A673 (cell line): Measurements from ENCODE around the gene GAB2. TPM values are rescaled to one million over a fixed set of nuclear protein-coding genes. Genes with fewer than 3 reads are reported as not detected.

Source experiments
- BruUV-seq: library from RNA; stranded (reverse); fragments of 400-500 nt; replicated peaks from 2 replicates; lab custom pipeline; 2021; lab: Mats Ljungman, UMichigan
- CTCF ChIA-PET: fragments of 300-600 bp; sonication (Branson Sonifier 250); formaldehyde crosslinking; loops from one replicate; lab custom pipeline; 2022; ENCODE audit warnings: antibody characterized with exemption; lab: Charles Lee
- POLR2A ChIA-PET: fragments of 300-600 bp; sonication (Branson Sonifier 250); formaldehyde crosslinking; loops from one replicate; lab custom pipeline; 2022; ENCODE audit warnings: antibody characterized with exemption; ENCODE audit not compliant: low non-redundant PET; lab: Charles Lee
- DNase-seq: peaks from one replicate; pipeline ENCODE4 v3.0.0-alpha.2; 2015; ENCODE audit warnings: low spot score
- H3K27ac ChIP-seq: fragments of 200-600 bp; sonication (generic); 2 replicates; pipeline ENCODE4 v1.5.1; 2016; ENCODE audit warnings: mixed run types, low read depth, mild to moderate bottlenecking, mixed read lengths, antibody characterized with exemption, low read length; ENCODE audit not compliant: poor library complexity, severe bottlenecking
- H3K27me3 ChIP-seq: fragments of 200-600 bp; sonication (generic); replicated peaks from 2 replicates; pipeline ENCODE4 v1.6.1; 2017; ENCODE audit warnings: mixed run types, low read depth, mild to moderate bottlenecking, mixed read lengths, antibody characterized with exemption, low read length; ENCODE audit not compliant: insufficient read depth, poor library complexity
- H3K36me3 ChIP-seq: fragments of 200-600 bp; sonication (generic); 2 replicates; pipeline ENCODE4 v1.6.1; 2016; ENCODE audit warnings: mixed run types, mild to moderate bottlenecking, mixed read lengths, antibody characterized with exemption, low read length; ENCODE audit not compliant: insufficient read depth, poor library complexity, severe bottlenecking
- H3K4me1 ChIP-seq: fragments of 200-600 bp; sonication (generic); 2 replicates; pipeline ENCODE4 v1.6.1; 2017; ENCODE audit warnings: mixed run types, mild to moderate bottlenecking, mixed read lengths, antibody characterized with exemption, low read length; ENCODE audit not compliant: insufficient read depth, poor library complexity, severe bottlenecking
- H3K4me3 ChIP-seq: fragments of 200-600 bp; sonication (generic); 2 replicates; pipeline ENCODE4 v1.5.1; 2016; ENCODE audit warnings: low read depth, mixed run types, mild to moderate bottlenecking, mixed read lengths, low read length; ENCODE audit not compliant: poor library complexity, severe bottlenecking
- H3K9me3 ChIP-seq: fragments of 200-600 bp; sonication (generic); 2 replicates; pipeline ENCODE4 v1.6.1; 2016; ENCODE audit warnings: mixed run types, low read depth, mild to moderate bottlenecking, mixed read lengths, antibody characterized with exemption, low read length; ENCODE audit not compliant: poor library complexity, severe bottlenecking
- EZH2 ChIP-seq: fragments of 200-600 bp; sonication (generic); IDR thresholded peaks from 2 replicates; pipeline ENCODE4 v1.6.1; 2017; ENCODE audit warnings: borderline replicate concordance, low read depth, mild to moderate bottlenecking, mixed read lengths, antibody characterized with exemption, low read length; ENCODE audit not compliant: poor library complexity, severe bottlenecking
- intact Hi-C: fragments of 100-400 bp; cut with micrococcal nuclease; formaldehyde crosslinking; loops from one replicate; pipeline ENCODE4 v1.10.0; 2022; ENCODE audit not compliant: unreplicated experiment
- total RNA-seq: library from RNA; stranded (reverse); gene quantifications from 2 replicates; pipeline ENCODE4 v1.2.3, GENCODE V29; 2021
- TF ChIP-seq, protein P1 (sequence below): fragments of 300-800, 200-600 bp; sonication (generic); conservative IDR thresholded peaks from 2 replicates; pipeline ENCODE4 v1.5.1; 2017; ENCODE audit warnings: low read depth, mild to moderate bottlenecking, antibody characterized with exemption, low read length, moderate library complexity, mixed read lengths

The GAB2 gene
- total RNA-seq, 1 experiment from 2014 or later = 21.5 TPM

- H3K27ac ChIP-seq = peak overlapping the region; percentile 87
- no TSS peak for BruUV-seq
- CTCF ChIA-PET = no interaction called here
- H3K27me3 ChIP-seq = no peaks in the 10 kb centered on the region
- DNase-seq = peak; percentile 61
- H3K4me3 ChIP-seq = no peak overlapping the region
- POLR2A ChIA-PET = interaction anchor here (0.6 kb wide), 2 partner anchors 25 to 68 kb away, joined by 3 to 5 read pairs; no protein-coding TSS in a partner anchor
- H3K36me3 ChIP-seq = no peaks in the 10 kb centered on the region
- TF ChIP-seq, protein P1, sequence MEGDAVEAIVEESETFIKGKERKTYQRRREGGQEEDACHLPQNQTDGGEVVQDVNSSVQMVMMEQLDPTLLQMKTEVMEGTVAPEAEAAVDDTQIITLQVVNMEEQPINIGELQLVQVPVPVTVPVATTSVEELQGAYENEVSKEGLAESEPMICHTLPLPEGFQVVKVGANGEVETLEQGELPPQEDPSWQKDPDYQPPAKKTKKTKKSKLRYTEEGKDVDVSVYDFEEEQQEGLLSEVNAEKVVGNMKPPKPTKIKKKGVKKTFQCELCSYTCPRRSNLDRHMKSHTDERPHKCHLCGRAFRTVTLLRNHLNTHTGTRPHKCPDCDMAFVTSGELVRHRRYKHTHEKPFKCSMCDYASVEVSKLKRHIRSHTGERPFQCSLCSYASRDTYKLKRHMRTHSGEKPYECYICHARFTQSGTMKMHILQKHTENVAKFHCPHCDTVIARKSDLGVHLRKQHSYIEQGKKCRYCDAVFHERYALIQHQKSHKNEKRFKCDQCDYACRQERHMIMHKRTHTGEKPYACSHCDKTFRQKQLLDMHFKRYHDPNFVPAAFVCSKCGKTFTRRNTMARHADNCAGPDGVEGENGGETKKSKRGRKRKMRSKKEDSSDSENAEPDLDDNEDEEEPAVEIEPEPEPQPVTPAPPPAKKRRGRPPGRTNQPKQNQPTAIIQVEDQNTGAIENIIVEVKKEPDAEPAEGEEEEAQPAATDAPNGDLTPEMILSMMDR = no peak
- no peak for TF ChIP-seq EZH2
- H3K4me1 ChIP-seq = peaks cover 75% of the 10 kb centered on the region
- no peaks in the 10 kb centered on the region for H3K9me3 ChIP-seq
- intact Hi-C loops = loop anchor here (10.0 kb wide), 1 partner anchor 63 kb away; the partner anchor contains the start of gene GAB2
Observed at GRCh38 chr11:78351979-78352841, 65.4 kb downstream of the GAB2 start.

DNA sequence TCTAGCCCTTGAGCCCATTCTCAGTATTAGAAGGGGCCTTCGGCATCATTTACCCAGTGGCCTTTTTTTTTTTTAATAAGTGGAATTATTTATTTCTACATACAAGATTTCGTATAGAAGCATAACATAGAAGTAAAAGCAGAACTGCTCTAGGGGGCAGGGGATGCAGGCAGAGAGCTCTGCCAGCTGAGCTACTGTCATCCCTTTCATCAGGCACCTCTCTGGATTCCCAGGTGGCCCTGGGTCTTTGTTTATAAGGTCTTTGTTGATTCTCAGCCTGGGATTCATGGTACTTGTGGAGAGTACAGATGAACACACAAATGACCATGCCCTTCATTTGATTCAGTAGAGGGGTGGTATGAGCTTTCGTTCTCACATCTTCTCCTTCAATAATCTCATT, 66.4 kb downstream of the GAB2 start:
- intact Hi-C loops = loop anchor here (10.0 kb wide), 1 partner anchor 64 kb away; the partner anchor contains the start of gene GAB2
- ChIA-PET POLR2A (interaction anchor here (0.6 kb wide), 1 partner anchor 26 kb away, joined by 5 read pairs; no protein-coding TSS in a partner anchor), CTCF (no interaction called here)
- TF ChIP-seq EZH2 = no peak
- TF ChIP-seq, protein P1 = no peak
- peaks cover 75% of the 10 kb centered on the region for H3K4me1 ChIP-seq
- no peak for DNase-seq
- H3K27me3 ChIP-seq = no peaks in the 10 kb centered on the region
- H3K9me3 ChIP-seq = no peaks in the 10 kb centered on the region
- no peaks in the 10 kb centered on the region for H3K36me3 ChIP-seq
- H3K4me3 ChIP-seq = peak overlapping the region; percentile 20
- H3K27ac ChIP-seq = peak overlapping the region; percentile 87
- BruUV-seq = no TSS peak

GRCh38 chr11:78350646-78351165, 66.9 kb downstream of the GAB2 start:
- TF ChIP-seq, protein P1 = no peak
- TF ChIP-seq EZH2 = no peak
- DNase-seq = peak; percentile 79
- no peaks in the 10 kb centered on the region for H3K9me3 ChIP-seq
- no peaks in the 10 kb centered on the region for H3K36me3 ChIP-seq
- no peaks in the 10 kb centered on the region for H3K27me3 ChIP-seq
- BruUV-seq = no TSS peak
- intact Hi-C loops = loop anchor here (10.0 kb wide), 1 partner anchor 64 kb away; the partner anchor contains the start of gene GAB2
- peaks cover 70% of the 10 kb centered on the region for H3K4me1 ChIP-seq
- peak overlapping the region; percentile 87 for H3K27ac ChIP-seq
- POLR2A ChIA-PET = no interaction called here
- peak overlapping the region; percentile 20 for H3K4me3 ChIP-seq
- CTCF ChIA-PET = no interaction called here
